Endodermal cell (in vitro differentiated cells): Measurements from ENCODE around the gene GABRB3. TPM values are rescaled to one million over a fixed set of nuclear protein-coding genes. Genes with fewer than 3 reads are reported as not detected.

ENCODE experiments used
- DNase-seq: peaks from one replicate; pipeline ENCODE4 v3.0.0-alpha.2; 2017
- H3K27ac ChIP-seq: 2 replicates; pipeline ENCODE4 v1.5.1; 2013; ENCODE audit warnings: mild to moderate bottlenecking, low read depth, low read length, moderate library complexity
- H3K27me3 ChIP-seq: 2 replicates; pipeline ENCODE4 v1.6.1; 2013; ENCODE audit warnings: mild to moderate bottlenecking, low read length, moderate library complexity; ENCODE audit not compliant: insufficient read depth, control insufficient read depth, poor library complexity, severe bottlenecking
- H3K36me3 ChIP-seq: 2 replicates; pipeline ENCODE4 v1.7.0; 2013; ENCODE audit warnings: mild to moderate bottlenecking, low read length, moderate library complexity; ENCODE audit not compliant: control insufficient read depth, insufficient read depth
- H3K4me1 ChIP-seq: one replicate; pipeline ENCODE4 v1.7.0; 2013; ENCODE audit warnings: low read length; ENCODE audit not compliant: control insufficient read depth, insufficient read depth
- H3K4me3 ChIP-seq: 2 replicates; pipeline ENCODE4 v1.5.1; 2013; ENCODE audit warnings: mild to moderate bottlenecking, low read length, moderate library complexity
- H3K9ac ChIP-seq: 2 replicates; pipeline ENCODE4 v1.6.1; 2013; ENCODE audit warnings: mild to moderate bottlenecking, low read length, moderate library complexity; ENCODE audit not compliant: poor library complexity, severe bottlenecking; ENCODE audit errors: extremely low read depth
- H3K9me3 ChIP-seq: 2 replicates; pipeline ENCODE4 v1.6.1; 2013; ENCODE audit warnings: mild to moderate bottlenecking, low read length, moderate library complexity; ENCODE audit not compliant: control insufficient read depth
- H3K27ac Mint-ChIP-seq: 2 replicates; pipeline ENCODE4 v1.8.0; 2020; ENCODE audit warnings: mixed read lengths
- H3K27me3 Mint-ChIP-seq: 2 replicates; pipeline ENCODE4 v1.8.0; 2021; ENCODE audit warnings: mild to moderate bottlenecking, mixed read lengths; ENCODE audit not compliant: insufficient read depth
- H3K36me3 Mint-ChIP-seq: 2 replicates; pipeline ENCODE4 v1.8.0; 2020; ENCODE audit warnings: low read depth, mixed read lengths
- H3K4me1 Mint-ChIP-seq: 2 replicates; pipeline ENCODE4 v1.8.0; 2020; ENCODE audit warnings: mixed read lengths
- H3K4me3 Mint-ChIP-seq: 2 replicates; pipeline ENCODE4 v1.8.0; 2020; ENCODE audit warnings: mild to moderate bottlenecking, moderate library complexity, mixed read lengths
- H3K9me3 Mint-ChIP-seq: 2 replicates; pipeline ENCODE4 v1.8.0; 2020; ENCODE audit warnings: mild to moderate bottlenecking, mixed read lengths
- CTCF ChIP-seq: fragments of 200-600 bp; sonication (generic); conservative IDR thresholded peaks from 2 replicates; pipeline ENCODE4 v1.5.0; 2021; ENCODE audit warnings: antibody characterized with exemption, mild to moderate bottlenecking
- WGBS, 2 experiments: methylation state at CpG; one replicate each; pipeline versions ENCODE4 v1.1.5 to v1.1.7; 2013; ENCODE audit warnings: missing lambda C conversion rate in 2 of 2, mixed read lengths in 1 of 2; ENCODE audit not compliant: insufficient coverage in 1 of 2, insufficient read length in 1 of 2; 5-methylcytosine and 5-hydroxymethylcytosine counted together
- total RNA-seq, 2 donors: library from RNA; stranded (reverse); fragmentation: NEBNext Ultra II Directional in 1 of 2; extraction: Animal tissue kit (Norgen Biotek cat#: 25700) in 1 of 2; gene quantifications; 2 replicates in 1 of 2; 3 replicates in 1 of 2; pipeline ENCODE4 v1.2.1, GENCODE V29; 2021

The GABRB3 gene
- total RNA-seq, 2 donors from 2014 or later = 81.8 to 122 TPM

DNA sequence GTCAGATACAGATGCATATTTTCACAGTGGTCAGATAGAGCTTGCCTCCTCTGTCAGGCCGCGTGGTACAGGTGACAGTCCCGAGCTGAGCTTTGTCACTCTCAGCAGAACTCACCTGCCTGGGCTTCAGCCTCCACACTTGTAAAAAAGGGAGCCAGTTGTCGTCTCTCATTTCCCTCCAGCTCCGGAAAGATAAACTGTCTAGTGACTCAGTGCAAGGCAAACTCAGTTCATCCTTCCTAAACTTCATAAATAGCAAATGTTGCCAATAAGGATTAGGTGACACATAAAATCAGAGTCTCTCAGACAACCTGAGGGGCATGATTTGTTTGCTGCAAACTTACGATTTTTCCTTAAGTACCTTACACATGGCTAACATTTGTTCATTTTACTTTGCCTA is 116.8 kb downstream of the GABRB3 start:
- H3K4me1 ChIP-seq = peaks cover 6% of the 10 kb centered on the region
- no peak overlapping the region for H3K9ac ChIP-seq
- TF ChIP-seq CTCF = no peak
- peaks cover 4% of the 10 kb centered on the region for H3K36me3 ChIP-seq
- no peak for DNase-seq
- peaks cover 28% of the 10 kb centered on the region for H3K9me3 ChIP-seq
- H3K27me3 ChIP-seq = no peaks in the 10 kb centered on the region
- H3K27ac ChIP-seq = no peak overlapping the region
- peaks cover 21% of the 10 kb centered on the region for H3K36me3 Mint-ChIP-seq
- H3K4me1 Mint-ChIP-seq = peaks cover 35% of the 10 kb centered on the region
- H3K27me3 Mint-ChIP-seq = no peaks in the 10 kb centered on the region
- peaks cover 18% of the 10 kb centered on the region for H3K9me3 Mint-ChIP-seq
- 95 to 98% methylated on average over 6 of the region's 6 CpGs for WGBS, 2 experiments
- no peak overlapping the region for H3K4me3 ChIP-seq
- no peak overlapping the region for H3K4me3 Mint-ChIP-seq
- peak overlapping the region; percentile 53 for H3K27ac Mint-ChIP-seq

DNA sequence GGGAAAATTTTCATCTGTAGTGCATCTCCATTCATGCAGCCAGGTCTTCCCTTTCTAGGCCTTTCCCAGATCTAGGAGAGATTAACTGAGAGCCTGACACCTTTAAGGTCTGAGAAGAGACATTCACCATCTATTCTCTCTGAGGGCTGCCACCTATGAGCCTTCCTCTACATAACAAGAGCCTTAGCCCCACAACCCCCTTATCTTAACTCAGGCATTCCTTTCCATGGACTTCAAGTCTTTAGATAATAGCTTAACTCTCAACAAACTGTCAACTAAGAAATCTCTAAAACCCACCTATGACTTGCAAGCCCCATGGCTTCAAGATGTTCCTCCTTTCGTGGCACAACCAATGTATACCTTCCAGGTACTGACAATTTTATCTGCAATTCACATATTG is 121.0 kb downstream of the GABRB3 start:
- H3K4me1 Mint-ChIP-seq = peaks cover 29% of the 10 kb centered on the region
- peak; percentile 61 for DNase-seq
- peaks cover 12% of the 10 kb centered on the region for H3K36me3 ChIP-seq
- no peak overlapping the region for H3K27ac ChIP-seq
- peak overlapping the region; percentile 90 for H3K27ac Mint-ChIP-seq
- H3K36me3 Mint-ChIP-seq = peaks cover 20% of the 10 kb centered on the region
- H3K27me3 Mint-ChIP-seq = no peaks in the 10 kb centered on the region
- H3K4me3 Mint-ChIP-seq = no peak overlapping the region
- no peak overlapping the region for H3K4me3 ChIP-seq
- no peak for TF ChIP-seq CTCF
- H3K4me1 ChIP-seq = peaks cover 8% of the 10 kb centered on the region
- H3K9me3 ChIP-seq = peaks cover 50% of the 10 kb centered on the region
- WGBS, 2 experiments = 70 to 75% methylated on average over 1 of the region's 1 CpG
- H3K27me3 ChIP-seq = no peaks in the 10 kb centered on the region
- H3K9ac ChIP-seq = no peak overlapping the region
- peaks cover 20% of the 10 kb centered on the region for H3K9me3 Mint-ChIP-seq

- TF ChIP-seq CTCF = no peak
- 90 to 96% methylated on average over 4 to 6 of the region's 6 CpGs for WGBS, 2 experiments
- H3K4me3 ChIP-seq = no peak overlapping the region
- H3K27me3 ChIP-seq = no peaks in the 10 kb centered on the region
- no peaks in the 10 kb centered on the region for H3K27me3 Mint-ChIP-seq
- peaks cover 38% of the 10 kb centered on the region for H3K9me3 ChIP-seq
- peaks cover 8% of the 10 kb centered on the region for H3K4me1 ChIP-seq
- peaks cover 12% of the 10 kb centered on the region for H3K9me3 Mint-ChIP-seq
- H3K27ac ChIP-seq = no peak overlapping the region
- H3K4me3 Mint-ChIP-seq = no peak overlapping the region
- H3K36me3 Mint-ChIP-seq = peaks cover 18% of the 10 kb centered on the region
- H3K27ac Mint-ChIP-seq = peak overlapping the region; percentile 27
- H3K36me3 ChIP-seq = peaks cover 12% of the 10 kb centered on the region
- H3K4me1 Mint-ChIP-seq = peaks cover 31% of the 10 kb centered on the region
- no peak overlapping the region for H3K9ac ChIP-seq
- DNase-seq = no peak
These were observed 124.2 kb downstream of the GABRB3 start for GRCh38 chr15:26648676-26649075.
